ENCODE results near the gene SLC41A3.

DNA sequence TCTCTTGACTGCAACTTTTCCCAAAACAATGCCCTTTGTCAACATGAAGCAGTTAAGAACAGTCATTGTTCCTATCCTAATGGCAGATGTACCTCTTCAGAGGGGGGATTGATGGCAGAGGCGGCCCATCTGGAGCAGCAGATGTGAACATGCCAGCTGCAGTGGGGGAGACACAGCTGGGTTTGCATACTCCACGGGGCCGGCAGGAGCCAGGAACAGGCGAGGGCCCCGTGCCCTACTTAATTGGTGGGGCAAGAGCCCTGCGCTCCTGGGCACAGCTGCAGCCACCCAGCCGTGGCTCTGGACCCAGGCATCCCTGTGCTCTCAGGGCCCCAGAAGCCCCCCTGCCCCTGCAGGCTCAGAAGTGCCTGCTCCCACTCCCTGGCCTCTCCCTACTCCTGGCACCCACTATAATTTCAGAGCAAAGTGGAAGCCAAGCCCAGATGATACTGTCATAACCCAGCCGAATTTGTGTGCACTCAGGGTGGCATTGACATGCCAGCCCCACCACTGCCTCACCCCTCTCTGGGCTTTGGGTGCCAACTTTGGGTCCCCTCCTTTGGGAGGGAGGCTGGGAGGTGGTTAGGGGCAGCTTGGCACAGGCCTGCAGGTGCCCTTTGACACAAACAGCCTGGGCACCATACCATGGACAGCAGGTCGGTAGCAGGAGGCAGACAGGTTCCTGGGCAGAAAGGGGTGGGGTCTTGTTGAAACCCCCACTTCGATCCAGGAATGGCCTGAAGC lies 80.3 kb downstream of the SLC41A3 start:
- TF ChIP-seq, protein P1, sequence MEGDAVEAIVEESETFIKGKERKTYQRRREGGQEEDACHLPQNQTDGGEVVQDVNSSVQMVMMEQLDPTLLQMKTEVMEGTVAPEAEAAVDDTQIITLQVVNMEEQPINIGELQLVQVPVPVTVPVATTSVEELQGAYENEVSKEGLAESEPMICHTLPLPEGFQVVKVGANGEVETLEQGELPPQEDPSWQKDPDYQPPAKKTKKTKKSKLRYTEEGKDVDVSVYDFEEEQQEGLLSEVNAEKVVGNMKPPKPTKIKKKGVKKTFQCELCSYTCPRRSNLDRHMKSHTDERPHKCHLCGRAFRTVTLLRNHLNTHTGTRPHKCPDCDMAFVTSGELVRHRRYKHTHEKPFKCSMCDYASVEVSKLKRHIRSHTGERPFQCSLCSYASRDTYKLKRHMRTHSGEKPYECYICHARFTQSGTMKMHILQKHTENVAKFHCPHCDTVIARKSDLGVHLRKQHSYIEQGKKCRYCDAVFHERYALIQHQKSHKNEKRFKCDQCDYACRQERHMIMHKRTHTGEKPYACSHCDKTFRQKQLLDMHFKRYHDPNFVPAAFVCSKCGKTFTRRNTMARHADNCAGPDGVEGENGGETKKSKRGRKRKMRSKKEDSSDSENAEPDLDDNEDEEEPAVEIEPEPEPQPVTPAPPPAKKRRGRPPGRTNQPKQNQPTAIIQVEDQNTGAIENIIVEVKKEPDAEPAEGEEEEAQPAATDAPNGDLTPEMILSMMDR (IDR thresholded peaks at IDR 0.05; ENCODE audit: low read length) = no peak
- TF ChIP-seq EZH2phosphoT487 (IDR thresholded peaks at IDR 0.05; ENCODE audit: low read length) = no peak
